ENCODE measurements around the gene KRT33B.

DNA sequence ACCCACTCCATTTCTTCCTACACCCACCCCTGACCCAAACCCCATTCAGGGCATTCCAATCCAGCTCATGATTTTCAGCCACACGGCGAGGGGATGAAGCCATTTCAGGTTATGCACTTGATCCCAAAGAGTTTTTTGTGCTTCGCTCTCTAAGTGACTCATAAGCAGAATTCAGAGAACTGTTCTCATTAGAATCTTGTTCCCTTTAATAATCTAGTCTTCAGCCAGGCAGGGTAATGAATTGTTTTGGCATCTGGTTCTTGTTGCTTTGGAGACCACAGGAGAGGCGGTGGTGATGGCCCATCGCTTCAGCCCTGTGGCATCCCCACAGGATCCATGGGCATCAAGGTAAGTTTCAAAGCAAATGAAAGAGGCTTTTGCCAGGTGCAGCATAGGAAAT is 32.5 kb upstream of the KRT33B start:
- TF ChIP-seq, protein P1, sequence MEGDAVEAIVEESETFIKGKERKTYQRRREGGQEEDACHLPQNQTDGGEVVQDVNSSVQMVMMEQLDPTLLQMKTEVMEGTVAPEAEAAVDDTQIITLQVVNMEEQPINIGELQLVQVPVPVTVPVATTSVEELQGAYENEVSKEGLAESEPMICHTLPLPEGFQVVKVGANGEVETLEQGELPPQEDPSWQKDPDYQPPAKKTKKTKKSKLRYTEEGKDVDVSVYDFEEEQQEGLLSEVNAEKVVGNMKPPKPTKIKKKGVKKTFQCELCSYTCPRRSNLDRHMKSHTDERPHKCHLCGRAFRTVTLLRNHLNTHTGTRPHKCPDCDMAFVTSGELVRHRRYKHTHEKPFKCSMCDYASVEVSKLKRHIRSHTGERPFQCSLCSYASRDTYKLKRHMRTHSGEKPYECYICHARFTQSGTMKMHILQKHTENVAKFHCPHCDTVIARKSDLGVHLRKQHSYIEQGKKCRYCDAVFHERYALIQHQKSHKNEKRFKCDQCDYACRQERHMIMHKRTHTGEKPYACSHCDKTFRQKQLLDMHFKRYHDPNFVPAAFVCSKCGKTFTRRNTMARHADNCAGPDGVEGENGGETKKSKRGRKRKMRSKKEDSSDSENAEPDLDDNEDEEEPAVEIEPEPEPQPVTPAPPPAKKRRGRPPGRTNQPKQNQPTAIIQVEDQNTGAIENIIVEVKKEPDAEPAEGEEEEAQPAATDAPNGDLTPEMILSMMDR (tag by site-specific recombination; IDR thresholded peaks at IDR 0.05), result no peak
- no peak for TF ChIP-seq ZNF174 (tag by site-specific recombination; IDR thresholded peaks at IDR 0.05)
- TF ChIP-seq, protein P2, sequence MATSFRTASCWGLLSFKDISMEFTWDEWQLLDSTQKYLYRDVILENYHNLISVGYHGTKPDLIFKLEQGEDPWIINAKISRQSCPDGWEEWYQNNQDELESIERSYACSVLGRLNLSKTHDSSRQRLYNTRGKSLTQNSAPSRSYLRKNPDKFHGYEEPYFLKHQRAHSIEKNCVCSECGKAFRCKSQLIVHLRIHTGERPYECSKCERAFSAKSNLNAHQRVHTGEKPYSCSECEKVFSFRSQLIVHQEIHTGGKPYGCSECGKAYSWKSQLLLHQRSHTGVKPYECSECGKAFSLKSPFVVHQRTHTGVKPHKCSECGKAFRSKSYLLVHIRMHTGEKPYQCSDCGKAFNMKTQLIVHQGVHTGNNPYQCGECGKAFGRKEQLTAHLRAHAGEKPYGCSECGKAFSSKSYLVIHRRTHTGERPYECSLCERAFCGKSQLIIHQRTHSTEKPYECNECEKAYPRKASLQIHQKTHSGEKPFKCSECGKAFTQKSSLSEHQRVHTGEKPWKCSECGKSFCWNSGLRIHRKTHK (tag by site-specific recombination; IDR thresholded peaks at IDR 0.05), result no peak
- no peak for TF ChIP-seq MEIS1 (CRISPR knock-in tag; IDR thresholded peaks at IDR 0.05; ENCODE audit: borderline replicate concordance)
- TF ChIP-seq ZNF324 (tag by site-specific recombination; IDR thresholded peaks at IDR 0.05), result no peak
- TF ChIP-seq ZNF16 (tag by site-specific recombination; IDR thresholded peaks at IDR 0.05; ENCODE audit: low read depth), result no peak
- TF ChIP-seq, protein P3, sequence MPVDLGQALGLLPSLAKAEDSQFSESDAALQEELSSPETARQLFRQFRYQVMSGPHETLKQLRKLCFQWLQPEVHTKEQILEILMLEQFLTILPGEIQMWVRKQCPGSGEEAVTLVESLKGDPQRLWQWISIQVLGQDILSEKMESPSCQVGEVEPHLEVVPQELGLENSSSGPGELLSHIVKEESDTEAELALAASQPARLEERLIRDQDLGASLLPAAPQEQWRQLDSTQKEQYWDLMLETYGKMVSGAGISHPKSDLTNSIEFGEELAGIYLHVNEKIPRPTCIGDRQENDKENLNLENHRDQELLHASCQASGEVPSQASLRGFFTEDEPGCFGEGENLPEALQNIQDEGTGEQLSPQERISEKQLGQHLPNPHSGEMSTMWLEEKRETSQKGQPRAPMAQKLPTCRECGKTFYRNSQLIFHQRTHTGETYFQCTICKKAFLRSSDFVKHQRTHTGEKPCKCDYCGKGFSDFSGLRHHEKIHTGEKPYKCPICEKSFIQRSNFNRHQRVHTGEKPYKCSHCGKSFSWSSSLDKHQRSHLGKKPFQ (tag by site-specific recombination; IDR thresholded peaks at IDR 0.05), result no peak
- no peak for TF ChIP-seq ZNF23 (tag by site-specific recombination; IDR thresholded peaks at IDR 0.05; ENCODE audit: borderline replicate concordance)
- TF ChIP-seq ZNF830 (tag by site-specific recombination; IDR thresholded peaks at IDR 0.05; ENCODE audit: low read depth), result no peak
- TF ChIP-seq, protein P4, sequence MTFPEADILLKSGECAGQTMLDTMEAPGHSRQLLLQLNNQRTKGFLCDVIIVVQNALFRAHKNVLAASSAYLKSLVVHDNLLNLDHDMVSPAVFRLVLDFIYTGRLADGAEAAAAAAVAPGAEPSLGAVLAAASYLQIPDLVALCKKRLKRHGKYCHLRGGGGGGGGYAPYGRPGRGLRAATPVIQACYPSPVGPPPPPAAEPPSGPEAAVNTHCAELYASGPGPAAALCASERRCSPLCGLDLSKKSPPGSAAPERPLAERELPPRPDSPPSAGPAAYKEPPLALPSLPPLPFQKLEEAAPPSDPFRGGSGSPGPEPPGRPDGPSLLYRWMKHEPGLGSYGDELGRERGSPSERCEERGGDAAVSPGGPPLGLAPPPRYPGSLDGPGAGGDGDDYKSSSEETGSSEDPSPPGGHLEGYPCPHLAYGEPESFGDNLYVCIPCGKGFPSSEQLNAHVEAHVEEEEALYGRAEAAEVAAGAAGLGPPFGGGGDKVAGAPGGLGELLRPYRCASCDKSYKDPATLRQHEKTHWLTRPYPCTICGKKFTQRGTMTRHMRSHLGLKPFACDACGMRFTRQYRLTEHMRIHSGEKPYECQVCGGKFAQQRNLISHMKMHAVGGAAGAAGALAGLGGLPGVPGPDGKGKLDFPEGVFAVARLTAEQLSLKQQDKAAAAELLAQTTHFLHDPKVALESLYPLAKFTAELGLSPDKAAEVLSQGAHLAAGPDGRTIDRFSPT (tag by site-specific recombination; IDR thresholded peaks at IDR 0.05), result no peak
